Measurements from ENCODE around the gene PJVK.

DNA sequence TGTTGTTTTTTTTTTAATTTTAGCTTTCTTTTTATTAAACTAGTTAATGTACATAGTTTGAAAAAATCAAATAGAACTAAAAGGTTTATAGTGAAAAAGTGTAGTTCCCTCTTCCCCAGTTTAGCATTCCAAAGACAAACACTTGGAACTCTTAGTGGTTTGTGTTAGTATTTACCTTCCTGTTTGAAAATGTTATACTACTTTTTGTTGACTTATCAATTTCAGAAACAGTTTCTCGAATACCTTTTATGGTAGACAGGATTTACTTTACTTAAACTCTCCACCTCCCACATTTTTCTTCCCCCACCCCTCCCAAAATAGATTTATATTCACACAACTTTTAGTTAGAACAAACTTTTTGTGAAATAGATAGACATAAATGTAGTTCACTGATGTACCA lies 55.8 kb downstream of the PJVK start:
- TF ChIP-seq, protein P1, sequence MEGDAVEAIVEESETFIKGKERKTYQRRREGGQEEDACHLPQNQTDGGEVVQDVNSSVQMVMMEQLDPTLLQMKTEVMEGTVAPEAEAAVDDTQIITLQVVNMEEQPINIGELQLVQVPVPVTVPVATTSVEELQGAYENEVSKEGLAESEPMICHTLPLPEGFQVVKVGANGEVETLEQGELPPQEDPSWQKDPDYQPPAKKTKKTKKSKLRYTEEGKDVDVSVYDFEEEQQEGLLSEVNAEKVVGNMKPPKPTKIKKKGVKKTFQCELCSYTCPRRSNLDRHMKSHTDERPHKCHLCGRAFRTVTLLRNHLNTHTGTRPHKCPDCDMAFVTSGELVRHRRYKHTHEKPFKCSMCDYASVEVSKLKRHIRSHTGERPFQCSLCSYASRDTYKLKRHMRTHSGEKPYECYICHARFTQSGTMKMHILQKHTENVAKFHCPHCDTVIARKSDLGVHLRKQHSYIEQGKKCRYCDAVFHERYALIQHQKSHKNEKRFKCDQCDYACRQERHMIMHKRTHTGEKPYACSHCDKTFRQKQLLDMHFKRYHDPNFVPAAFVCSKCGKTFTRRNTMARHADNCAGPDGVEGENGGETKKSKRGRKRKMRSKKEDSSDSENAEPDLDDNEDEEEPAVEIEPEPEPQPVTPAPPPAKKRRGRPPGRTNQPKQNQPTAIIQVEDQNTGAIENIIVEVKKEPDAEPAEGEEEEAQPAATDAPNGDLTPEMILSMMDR (IDR thresholded peaks at IDR 0.05) = no peak
- no peak for TF ChIP-seq PBX3 (IDR thresholded peaks at IDR 0.05)
- TF ChIP-seq JUND (IDR thresholded peaks at IDR 0.05) = no peak
- no peak for TF ChIP-seq SMC3 (IDR thresholded peaks at IDR 0.05; ENCODE audit: low read depth, low read length)
- TF ChIP-seq, protein P2, sequence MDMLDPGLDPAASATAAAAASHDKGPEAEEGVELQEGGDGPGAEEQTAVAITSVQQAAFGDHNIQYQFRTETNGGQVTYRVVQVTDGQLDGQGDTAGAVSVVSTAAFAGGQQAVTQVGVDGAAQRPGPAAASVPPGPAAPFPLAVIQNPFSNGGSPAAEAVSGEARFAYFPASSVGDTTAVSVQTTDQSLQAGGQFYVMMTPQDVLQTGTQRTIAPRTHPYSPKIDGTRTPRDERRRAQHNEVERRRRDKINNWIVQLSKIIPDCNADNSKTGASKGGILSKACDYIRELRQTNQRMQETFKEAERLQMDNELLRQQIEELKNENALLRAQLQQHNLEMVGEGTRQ (IDR thresholded peaks at IDR 0.05; ENCODE audit: borderline replicate concordance, low read depth, low read length) = no peak
- no peak for TF ChIP-seq YY1 (IDR thresholded peaks at IDR 0.05; ENCODE audit: low read depth)
- no peak for TF ChIP-seq RXRA (IDR thresholded peaks at IDR 0.05; ENCODE audit: borderline replicate concordance, low read depth)
- TF ChIP-seq NRF1 (IDR thresholded peaks at IDR 0.05; ENCODE audit: low read depth, low read length) = no peak
- TF ChIP-seq REST (IDR thresholded peaks at IDR 0.05; ENCODE audit: low read depth, low read length) = no peak

All from SK-N-SH (cell line).